ENCODE results near the gene LRMDA.

LRMDA gene

DNA sequence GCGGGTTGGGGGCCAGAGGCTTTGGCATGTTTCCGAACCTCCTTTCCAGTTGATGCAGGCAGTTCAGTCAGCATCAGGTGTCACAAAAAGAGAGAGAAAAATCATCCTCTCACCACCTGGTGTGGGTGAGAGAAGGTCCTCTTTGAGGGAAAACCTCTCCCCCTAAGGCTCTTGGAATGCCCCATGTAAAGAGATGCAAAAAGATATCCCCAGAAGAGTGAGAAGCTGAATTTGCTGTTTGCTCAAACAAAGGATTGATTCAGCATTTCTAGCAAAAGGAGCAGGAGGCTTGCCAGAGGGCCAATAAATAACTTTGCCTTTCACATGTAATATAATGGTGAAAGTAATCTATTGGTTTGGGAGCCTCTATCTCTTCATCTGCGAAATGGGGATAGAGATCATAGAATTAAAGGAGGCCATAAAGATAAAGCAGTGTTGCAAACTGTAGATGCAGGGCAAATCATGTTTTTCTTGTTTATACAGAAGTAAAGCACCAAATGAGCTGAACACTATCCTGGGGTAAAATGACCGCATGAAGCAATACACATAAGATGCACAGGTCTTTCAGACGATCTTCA lies 425.9 kb downstream of the LRMDA start:
- DNase-seq, result no peak

- DNase-seq, result no peak
Observed at GRCh38 chr10:75857896-75858295, 426.5 kb downstream of the LRMDA start.

- no peak for DNase-seq
Observed at GRCh38 chr10:75858339-75858738, 426.9 kb downstream of the LRMDA start.

DNA sequence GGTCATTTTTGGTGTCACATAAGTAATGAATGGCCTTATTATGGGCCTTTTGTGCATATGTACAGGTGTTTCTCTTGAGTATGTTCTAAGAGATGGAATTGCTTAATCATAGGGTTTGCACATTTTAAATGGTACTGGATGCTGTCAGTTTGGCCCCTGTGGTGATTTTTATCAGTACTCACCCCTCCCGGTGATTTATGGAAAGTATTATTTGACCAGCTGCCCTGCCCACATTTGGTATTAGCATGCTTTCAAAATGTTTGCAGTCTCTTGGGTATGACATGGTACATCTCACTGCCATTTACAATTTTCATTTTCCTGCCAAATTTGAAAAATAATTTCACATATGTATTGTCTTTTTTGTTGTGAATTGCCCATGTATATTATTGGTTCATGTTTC lies 427.7 kb downstream of the LRMDA start:
- DNase-seq, result no peak

GRCh38 chr10:75860009-75860408 lies 428.6 kb downstream of the LRMDA start:
- DNase-seq, result no peak

DNA sequence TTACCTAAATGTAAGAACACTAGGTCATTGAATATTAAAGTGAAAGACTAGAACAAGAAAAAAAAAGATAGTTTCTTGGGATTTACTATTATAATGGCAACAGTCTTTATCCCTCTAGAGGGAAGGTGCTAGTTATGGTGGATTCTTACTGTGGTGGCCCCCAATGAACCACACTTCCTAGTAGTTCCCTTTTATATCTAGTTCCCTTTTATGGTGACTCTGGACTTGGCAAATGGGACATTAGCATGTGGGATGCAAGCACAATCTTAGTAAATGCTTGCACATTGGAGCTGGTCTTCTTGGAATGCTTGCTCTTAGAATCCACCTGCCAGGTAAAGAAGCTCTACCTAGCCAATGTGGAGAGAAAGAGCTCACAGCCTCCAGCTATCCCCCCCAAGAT lies 430.2 kb downstream of the LRMDA start:
- no peak for DNase-seq

DNA sequence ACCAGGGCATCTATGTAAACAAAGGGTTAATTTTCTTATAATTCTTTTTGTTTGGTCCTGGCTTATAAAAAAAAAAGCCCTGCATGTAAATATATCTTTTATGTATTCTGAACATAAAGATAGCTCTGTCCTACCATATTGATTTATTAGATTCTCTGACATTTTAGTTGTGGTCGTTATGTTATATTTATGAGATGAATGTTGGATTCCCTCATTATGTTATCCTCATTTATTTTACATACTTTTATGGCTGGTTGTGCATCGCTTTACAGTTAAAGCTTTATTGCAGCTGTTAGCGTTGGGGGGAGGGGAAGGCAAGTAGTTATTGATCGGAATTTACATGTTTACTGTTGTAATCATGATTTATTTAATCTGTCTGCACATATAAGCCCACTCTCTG lies 431.5 kb downstream of the LRMDA start:
- no peak for DNase-seq

DNA sequence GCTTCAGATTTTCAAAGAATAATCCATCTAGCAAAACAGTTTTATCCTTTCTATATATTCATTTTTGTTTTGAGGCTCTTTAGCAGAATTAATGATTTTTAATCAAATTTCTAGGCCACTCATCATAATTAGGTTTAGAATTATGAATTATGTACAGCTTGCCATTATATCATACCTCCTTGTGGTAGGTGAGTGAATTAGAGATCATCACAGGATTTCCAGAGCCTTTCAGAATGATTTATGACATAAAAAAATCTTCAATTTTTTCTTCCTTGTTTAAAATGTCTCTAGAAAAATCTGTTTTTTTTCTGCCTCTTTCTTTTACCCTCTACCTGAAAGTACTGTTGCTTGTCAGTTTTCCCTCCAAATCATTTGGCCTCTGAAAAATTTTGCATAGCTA lies 433.3 kb downstream of the LRMDA start:
- no peak for DNase-seq

- no peak for DNase-seq
Observed at GRCh38 chr10:75865413-75866299, 434.2 kb downstream of the LRMDA start.

GRCh38 chr10:75866300-75866625 lies 434.8 kb downstream of the LRMDA start:
- DNase-seq, result no peak

GRCh38 chr10:75866731-75867130 lies 435.3 kb downstream of the LRMDA start:
- DNase-seq, result no peak

GRCh38 chr10:75868574-75868973 lies 437.1 kb downstream of the LRMDA start:
- DNase-seq, result no peak

- DNase-seq, result no peak
Observed at GRCh38 chr10:75870039-75870645, 438.7 kb downstream of the LRMDA start.

- no peak for DNase-seq
Observed at GRCh38 chr10:75875740-75876139, 444.3 kb downstream of the LRMDA start.

DNA sequence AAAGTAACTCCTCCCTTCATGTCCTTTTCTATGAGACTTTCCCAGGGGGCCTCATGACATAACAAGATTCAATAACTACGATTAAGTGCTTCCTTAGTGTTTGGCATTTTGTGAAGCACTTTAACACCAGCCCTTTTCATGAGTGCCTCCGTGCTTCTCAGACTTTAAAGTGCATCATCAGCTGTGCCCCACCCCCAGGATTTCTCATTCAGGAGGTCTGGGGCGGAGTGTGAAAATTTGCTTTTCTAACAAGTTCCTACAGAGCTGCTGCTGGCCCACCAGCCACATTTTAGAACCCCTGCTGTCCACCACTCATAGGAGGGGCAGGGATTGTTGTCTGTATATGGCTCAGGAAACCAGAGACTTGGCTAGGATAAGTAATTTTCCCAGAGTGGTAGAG lies 445.3 kb downstream of the LRMDA start:
- DNase-seq, result no peak

DNA sequence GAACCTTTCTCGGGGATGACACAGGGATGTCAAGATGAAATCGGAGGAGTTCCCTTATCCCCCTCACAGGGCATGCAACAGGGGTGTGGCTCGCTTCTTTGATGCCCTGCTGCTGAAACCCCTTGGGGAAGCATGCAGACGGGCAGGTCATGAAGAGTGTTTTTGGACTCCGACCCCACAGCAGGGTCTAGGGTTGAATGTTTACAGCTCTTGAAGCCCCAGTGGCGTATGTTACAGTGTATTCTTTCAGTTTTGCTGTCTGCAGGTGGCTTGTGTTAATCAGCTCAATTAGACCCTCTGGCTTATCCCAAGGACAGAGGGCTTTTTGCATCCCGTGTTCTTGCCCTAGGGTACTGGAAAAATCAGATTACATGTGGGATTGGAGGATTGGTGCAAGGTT lies 446.5 kb downstream of the LRMDA start:
- DNase-seq, result no peak

- DNase-seq, result no peak
Observed at GRCh38 chr10:75878586-75878985, 447.2 kb downstream of the LRMDA start.

DNA sequence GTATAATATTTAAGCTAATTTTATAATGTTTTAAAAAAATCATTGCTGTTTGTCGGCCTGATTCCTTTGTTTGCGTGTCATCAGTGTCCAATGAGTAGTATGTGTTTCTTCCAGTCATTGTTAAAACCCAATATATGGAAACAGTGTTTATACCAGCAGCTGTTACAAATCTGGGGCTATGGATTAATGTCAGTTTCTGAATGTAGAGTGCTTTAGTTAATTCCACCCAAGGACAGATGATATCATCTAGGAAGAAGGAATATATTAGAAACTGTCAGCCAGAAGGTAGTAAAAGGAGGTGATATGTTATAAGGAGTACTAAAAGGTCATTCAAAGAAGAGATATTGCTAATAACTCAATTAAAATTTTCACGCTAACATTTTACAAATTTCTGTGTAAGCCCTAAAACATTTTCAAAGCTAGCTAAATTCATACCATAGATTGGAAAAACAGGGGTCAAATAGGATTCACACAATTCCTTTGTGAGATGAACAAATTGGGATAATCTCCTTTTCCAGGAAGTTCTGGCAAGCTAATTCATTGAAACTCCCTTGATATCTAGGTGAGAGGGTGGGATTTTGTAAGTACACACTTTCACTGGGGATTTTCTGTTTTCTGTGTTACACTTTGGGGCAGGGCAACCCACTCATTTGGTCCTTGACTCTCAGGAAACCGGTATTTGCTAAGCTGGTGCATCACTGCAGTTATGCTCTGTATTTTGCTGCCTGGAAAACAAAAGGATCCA lies 448.8 kb downstream of the LRMDA start:
- no peak for DNase-seq

DNA sequence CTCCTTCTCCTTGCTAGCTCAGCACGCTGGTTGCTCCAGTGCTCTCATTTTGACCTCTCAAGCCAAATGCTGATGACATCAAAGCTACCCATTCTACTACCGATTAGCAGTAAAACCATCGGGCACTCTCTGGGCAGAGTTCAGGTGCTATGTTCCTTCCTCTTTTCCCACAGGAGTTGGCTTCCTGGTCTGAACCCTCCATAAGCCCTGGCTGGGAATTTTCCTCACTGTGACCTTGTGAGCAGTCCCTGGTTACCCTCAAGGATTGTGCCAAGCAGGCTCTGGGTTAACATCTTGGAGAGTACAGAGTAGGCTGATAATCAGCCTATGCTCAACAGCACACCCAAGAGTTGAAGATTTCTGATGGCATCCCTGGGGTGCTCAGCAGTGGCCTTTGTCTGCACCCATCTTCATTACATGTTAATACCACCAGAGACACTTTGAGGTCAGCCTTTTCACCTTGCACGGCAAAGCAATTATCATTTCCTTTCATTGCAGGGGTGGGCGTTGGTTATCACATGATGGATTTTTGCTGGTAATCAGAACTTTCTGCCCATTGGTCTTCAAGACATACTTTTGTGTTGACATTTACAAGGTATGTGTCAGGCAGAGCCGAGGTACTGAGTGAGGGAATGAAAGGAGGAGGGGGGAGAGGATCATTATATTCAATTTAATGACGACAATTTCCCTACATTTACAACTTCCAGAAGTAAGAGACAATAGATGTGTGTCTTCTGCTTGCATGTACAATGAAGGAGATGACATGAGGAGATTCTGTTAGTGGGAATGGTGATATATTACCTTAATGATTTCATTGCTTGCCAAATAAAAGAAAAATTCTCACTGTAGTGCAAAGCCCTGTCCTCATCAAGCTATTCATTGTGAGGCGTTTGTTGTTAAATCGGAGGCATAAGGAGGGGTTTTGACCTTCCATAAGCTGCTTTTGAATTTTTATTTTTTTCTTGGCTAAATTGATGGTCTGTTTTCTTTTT lies 452.0 kb downstream of the LRMDA start:
- no peak for DNase-seq

GRCh38 chr10:75884808-75885207 lies 453.4 kb downstream of the LRMDA start:
- DNase-seq, result no peak

DNA sequence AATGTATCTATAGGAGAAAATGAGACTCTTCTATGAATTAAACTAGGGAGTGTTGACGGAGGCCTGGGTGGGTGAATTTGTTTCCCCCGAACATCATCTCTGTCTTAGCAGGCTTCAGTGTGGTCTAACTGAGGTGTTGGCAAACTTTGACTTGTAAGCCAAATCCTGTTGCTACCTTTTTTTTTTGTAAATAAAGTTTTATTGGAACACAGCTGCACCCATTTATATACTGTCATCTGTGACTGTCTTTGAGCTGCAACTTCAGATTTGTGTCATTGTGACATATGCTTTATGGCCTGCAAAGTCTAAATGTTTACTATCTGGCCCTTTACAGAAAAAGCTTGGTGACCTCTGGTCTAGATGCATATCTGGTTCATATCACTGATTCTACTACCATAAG lies 455.9 kb downstream of the LRMDA start:
- DNase-seq, result no peak

DNA sequence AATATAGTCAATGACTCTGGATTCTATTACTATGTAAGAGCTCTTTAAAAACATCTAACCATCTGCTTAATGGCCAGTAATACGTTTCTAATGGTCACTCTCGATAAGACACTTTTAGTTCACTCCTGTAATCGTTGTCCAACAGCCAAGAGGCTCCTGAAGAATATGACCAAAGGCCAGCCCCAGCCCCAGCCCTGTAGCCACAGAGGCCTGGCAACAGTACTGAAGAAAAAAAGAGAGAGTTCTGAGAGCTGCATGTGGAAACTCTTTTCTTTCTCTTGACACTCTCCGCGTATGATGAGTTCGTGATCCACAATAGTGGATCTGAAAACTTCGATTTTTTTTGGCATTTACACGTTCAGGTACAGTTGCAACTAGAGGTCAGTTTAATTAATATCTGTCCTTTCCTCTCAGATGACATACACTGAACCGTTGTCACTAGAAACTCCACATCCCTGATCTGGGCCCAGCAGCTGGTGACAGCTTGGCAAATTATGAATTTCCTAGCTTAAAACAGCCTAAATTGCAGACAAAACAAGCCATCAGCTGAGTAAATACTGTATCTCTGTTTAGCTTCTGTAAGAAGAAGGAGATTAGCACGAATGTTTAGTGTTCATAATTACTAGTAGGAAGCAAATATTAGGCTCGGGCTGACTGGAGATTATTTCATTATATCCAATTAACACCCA lies 456.7 kb downstream of the LRMDA start:
- no peak for DNase-seq
